AG09319 (cell line): ENCODE data around the gene PSTPIP1.

Experiments
- DNase-seq: peaks from one replicate; pipeline ENCODE4 v3.0.0-alpha.2; 2010; ENCODE audit warnings: low read depth; ENCODE audit errors: extremely low read depth
- TF ChIP-seq, protein P1 (sequence below): IDR thresholded peaks from 2 replicates; pipeline ENCODE4 v1.5.1; 2011; ENCODE audit warnings: low read depth, mild to moderate bottlenecking, inconsistent platforms, low read length, moderate library complexity

PSTPIP1 gene

DNA sequence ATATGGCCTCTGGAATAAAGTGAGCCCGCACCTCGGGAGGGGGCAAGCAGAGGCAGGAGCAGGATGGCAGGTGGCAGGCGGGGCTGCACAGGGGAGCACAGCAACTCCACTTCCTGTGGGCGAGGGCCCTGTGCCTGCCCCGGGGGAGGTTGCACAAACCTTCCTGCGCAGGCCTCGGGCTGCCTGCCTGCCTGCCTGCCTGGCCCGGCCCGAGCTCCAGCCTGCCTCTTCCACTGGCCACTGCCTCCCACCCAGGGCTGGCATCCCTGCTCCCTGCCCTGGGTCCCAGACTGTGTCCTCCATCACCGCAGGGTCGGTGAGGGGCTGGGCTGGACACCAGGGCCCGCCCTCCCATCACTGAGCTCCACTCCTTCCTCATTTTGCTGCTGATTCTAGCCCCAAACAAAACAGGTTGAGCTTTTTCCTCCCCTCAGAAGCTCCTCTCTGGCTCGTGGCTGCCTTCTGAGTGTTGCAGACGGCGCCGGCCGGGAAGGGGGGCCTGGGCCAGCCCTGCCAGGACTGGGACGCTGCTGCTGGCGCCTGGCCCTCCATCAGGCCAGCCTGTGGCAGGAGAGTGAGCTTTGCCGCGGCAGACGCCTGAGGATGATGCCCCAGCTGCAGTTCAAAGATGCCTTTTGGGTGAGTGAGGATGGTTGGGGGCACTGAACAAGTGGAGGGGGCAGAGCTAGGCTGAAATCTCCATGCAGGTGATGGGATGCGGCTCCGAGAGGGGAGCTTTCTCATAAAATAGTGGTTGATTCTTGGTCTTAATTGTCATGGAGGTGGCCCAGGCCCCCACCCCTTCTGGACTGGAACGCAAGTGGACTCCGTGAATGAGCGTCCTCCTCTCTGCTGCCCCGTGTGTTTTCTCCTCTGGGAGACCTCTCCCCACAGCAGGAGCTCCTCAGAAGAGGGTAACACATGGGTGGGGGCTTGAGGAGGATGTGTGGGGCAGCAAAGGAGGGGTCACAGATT is at the start of gene PSTPIP1:
PSTPIP1 (plus strand) TSS at position 156 of the 975 bp plus-strand sequence; CDS start at position 604, 448 bp downstream.
- TF ChIP-seq, protein P1, sequence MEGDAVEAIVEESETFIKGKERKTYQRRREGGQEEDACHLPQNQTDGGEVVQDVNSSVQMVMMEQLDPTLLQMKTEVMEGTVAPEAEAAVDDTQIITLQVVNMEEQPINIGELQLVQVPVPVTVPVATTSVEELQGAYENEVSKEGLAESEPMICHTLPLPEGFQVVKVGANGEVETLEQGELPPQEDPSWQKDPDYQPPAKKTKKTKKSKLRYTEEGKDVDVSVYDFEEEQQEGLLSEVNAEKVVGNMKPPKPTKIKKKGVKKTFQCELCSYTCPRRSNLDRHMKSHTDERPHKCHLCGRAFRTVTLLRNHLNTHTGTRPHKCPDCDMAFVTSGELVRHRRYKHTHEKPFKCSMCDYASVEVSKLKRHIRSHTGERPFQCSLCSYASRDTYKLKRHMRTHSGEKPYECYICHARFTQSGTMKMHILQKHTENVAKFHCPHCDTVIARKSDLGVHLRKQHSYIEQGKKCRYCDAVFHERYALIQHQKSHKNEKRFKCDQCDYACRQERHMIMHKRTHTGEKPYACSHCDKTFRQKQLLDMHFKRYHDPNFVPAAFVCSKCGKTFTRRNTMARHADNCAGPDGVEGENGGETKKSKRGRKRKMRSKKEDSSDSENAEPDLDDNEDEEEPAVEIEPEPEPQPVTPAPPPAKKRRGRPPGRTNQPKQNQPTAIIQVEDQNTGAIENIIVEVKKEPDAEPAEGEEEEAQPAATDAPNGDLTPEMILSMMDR: no peak
- no peak for DNase-seq

DNA sequence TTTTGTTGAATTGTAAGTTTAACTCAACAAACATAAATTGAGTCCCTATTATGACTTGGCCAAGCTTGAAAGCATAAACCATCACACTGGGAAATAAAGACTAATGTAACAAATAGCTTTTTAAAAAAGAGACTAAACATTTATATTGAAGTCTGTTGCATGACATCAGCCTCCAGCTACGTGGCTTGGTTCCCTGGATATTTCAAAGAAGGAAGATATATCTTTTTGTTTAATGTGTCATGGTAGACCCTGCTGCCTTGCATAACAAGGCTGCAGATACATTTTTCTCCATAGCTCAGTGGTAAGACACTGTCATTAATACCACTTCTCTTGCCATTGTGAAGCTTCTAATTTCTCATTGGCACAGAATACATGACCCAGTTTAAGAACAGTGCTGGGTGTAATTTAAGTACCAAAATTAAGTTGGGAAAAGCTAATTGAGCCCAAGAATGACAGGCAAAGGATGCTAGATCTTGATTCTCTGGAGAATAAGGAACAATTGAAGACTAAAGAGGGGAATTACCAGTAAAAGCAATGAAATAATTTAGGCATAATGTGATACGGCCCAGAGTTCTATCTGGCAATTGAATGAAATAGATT is 49.3 kb upstream of the PSTPIP1 start:
- no peak for DNase-seq
- TF ChIP-seq, protein P1: no peak

DNA sequence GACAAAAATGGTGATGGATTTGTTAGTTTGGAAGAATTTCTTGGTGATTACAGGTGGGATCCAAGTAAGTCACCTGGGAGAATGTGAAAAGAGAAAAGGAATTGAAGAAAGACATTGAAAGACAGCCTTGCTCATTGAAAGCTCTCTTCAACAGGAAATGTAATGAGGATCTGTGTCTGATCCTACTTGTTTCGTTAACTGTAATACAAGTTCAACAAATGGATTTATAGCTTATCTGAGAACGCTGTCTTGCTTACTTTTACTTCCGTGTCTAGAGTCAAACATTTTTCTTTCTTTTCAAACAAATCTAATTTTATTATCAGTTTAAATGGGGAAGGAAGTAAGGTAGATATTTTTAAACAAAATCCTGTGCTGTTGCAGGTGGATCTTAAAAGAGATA is 47.5 kb upstream of the PSTPIP1 start:
- TF ChIP-seq, protein P1: no peak
- no peak for DNase-seq

DNA sequence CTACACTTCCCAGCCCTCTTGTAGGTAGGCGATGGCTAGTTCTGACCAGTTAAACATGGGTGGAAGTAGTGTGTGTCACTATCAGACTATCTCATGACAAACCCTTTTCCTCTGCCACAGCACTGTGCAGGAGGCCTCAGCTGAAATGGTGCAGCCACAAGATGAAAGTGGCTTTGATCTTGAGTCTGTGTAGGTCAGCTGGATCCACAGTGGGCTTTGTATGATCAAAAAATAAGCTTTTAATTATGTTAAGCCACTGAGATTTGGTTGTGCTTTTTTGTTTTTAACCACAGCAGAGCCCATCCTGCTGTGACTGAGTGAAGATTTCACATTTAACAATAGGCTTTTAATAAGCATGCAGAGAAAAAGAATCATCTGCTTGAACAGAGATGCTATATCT is 43.7 kb upstream of the PSTPIP1 start:
- TF ChIP-seq, protein P1: no peak
- no peak for DNase-seq

DNA sequence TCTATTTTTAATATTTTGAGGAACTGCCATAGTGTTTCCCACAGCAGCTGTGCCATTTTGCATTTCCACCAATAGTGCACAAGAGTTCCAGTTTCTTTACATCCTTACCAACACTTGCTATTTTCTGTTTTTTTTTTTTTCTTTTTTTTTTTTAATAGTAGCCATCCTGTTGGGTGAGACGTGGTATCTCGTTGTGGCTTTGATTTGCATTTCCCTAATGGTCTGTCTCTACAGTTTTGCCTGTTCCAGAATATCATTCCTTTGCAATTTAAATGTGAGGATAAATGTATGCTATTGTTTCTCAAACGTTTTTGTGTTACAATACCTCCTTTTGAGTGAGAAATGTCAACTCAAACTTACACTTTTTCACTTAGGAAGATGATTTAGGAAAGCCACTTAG is 41.0 kb upstream of the PSTPIP1 start:
- TF ChIP-seq, protein P1: no peak
- DNase-seq: no peak

DNA sequence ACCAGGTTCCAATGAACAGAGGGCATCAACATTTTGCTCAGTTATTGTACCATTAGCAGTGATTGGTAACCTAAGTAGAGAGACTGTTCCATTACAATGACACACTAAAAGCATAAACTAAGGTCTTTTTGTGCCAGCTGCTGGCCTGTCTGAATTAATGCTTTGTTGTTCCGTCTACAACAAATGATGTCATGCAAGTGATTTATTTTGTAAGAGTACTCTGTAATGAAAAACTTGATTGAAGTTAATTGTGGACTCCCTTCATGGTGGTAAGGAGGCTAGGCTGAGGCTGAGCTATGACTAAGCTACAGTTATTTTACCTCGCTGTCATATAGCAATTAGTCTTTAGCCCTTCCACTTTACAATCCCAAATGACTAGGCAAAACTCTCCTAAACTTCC is 40.2 kb upstream of the PSTPIP1 start:
- TF ChIP-seq, protein P1: no peak
- DNase-seq: no peak
